ENCODE measurements around the gene NUBPL.

NUBPL gene, protein sequence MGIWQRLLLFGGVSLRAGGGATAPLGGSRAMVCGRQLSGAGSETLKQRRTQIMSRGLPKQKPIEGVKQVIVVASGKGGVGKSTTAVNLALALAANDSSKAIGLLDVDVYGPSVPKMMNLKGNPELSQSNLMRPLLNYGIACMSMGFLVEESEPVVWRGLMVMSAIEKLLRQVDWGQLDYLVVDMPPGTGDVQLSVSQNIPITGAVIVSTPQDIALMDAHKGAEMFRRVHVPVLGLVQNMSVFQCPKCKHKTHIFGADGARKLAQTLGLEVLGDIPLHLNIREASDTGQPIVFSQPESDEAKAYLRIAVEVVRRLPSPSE

GRCh38 chr14:31561155-31561846, at the start of gene NUBPL:
TSS of gene NUBPL (plus strand) at chr14:31561404. CDS start at chr14:31561440, 36 bp downstream.
- peak; percentile 88 for DNase-seq (ENCODE audit: low spot score)

DNA sequence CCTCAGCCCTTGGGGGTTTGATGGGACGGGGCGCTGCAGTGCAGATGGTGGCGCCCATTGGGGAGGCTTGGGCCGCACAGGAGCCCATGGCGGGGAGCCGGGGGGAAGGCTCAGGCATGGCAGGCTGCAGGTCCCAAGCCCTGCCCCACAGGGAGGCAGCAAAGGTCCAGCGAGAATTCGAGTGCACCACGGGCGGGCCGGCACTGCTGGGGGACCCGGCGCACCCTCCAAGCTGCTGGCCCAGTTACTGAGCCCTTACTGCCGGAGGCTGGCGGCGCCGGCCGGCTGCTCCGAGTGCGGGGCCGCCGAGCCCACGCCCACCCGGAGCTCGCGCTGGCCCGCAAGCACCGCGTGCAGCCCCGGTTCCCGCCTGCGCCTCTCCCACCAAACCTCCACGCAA, 34.1 kb upstream of the NUBPL start:
- no peak for DNase-seq (ENCODE audit: low spot score)

DNA sequence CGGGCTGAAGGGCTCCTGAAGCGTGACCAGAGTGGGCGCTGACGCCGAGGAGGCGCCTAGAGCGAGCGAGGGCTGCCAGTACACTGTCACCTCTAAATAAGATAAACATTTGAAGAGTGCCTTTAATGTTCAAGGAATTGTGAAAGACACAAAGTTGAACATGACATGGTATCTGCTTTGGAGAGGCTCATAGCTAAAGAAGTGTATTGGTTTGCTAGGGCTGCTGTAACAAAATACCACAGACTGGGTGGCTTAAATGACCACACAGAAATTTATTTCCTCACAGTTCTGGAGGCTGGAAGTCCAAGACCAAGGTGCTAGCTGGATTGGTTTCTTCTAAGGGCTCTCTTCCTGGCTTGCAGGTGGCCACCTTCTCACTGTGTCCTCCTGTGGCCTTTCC, 33.7 kb upstream of the NUBPL start:
- DNase-seq (ENCODE audit: low spot score) = no peak

GRCh38 chr14:31529053-31529452, 32.2 kb upstream of the NUBPL start:
- DNase-seq (ENCODE audit: low spot score) = no peak

DNA sequence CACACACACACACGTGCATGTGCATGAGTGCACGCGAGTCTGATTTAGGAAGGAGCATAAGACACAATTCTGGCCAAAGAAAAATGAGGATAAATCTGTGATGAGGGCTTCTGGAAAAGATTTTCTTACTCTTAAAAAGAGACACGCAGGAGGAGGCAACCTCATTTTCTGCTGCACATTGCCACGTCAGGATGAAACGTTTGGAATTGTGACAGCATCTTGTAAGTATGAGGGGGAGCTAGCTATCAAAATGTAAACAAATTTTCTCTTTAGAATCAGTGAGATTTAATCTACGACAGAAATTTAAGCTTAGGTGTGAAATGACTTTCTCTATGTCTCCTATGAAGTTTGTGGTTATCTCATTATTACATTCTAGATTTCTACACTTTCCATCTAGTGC, 31.1 kb upstream of the NUBPL start:
- DNase-seq (ENCODE audit: low spot score) = no peak

GRCh38 chr14:31536201-31536960, 24.8 kb upstream of the NUBPL start:
- DNase-seq (ENCODE audit: low spot score) = no peak

GRCh38 chr14:31541702-31542101, 19.5 kb upstream of the NUBPL start:
- DNase-seq (ENCODE audit: low spot score) = no peak

DNA sequence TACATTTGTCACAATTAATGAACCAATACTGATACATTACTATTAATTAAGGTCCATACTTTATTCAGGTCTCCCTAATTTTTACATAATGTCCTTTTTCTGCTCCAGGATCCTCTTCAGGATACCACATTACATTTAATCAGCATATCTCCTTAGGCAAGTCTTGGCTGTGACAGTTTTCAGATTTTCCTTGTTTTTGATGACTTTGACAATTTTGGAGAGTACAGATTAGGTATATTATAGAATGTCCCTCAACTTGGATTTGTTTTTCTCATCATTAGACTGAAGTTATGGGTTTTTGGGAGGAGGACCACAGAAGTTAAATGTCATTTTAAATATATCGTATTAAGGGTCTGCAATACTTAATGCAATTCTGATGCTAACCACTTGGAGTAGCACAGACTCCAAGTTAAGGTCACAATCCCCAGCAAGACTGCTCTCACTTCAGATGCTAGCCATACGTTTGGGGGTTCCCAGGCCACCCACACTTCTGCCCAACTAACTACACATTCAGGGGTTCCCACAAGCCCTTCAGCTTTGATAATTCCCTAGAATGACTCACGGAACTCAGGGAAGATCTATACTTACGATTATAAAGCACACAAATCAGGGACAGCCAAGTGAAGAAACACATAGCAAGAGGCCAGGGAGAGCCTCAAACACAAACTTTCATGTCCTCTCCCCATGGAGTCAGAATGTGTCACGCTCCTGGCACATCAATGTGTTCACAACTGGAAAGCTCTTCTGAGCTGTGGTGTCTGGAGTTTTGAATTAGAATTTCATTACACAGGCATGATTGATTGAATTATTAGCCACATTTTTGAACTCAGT, 17.0 kb upstream of the NUBPL start:
- DNase-seq (ENCODE audit: low spot score) = no peak

DNA sequence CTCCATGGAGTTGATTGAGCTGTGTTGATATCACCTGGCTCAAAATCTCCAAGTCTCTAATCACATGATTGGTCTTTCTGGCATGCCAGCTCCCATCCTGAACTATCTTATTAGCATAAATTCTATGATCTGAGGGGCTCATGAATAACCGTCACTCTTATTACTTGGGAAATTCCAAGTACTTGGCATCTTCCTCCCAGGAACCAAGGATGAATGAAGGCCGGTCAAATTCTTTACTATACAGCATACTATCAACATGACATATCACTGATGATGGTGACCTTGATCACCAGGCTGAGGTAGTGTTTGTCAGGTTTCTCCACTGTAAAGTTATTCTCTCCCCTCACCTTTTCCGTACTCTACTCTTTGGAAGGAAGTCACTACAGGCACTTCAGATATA, 16.4 kb upstream of the NUBPL start:
- no peak for DNase-seq (ENCODE audit: low spot score)

DNA sequence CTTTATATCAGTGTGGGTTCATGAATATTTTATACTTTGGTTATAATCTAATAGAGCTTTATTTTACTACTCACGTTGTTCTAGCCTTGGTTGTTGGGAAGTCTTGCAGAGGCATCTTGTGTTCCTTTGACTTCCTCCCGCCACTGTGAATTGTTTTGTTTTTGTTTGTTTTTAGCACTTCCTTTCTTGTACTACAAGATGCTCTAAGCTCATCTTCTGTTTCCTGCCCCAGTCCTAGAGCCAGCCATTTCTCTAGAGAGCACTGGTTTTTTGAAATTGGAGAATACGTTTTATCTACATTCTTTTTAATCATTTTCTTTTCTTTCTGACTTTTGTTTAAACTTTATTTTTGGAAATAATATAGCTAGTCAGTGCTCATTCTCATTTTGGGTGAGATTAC, 15.9 kb upstream of the NUBPL start:
- no peak for DNase-seq (ENCODE audit: low spot score)

DNA sequence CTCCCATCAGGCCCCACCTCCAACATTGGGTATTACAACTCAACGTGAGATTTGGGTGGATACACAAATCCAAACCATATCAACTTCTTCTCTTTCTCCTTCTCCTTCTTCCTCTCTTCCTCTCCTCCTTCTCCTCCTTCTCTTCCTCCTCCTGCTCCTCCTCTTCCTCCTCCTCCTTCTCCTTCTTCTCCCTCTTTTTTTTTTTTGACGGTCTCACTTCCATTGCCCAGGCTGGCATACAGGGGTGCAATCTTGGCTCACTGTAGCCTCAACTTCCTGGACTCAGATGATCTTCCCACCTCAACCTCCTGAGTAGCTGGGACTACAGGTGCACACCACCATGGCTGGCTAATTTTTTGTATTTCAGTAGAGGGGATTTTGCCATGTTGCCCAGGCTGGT, 11.4 kb upstream of the NUBPL start:
- no peak for DNase-seq (ENCODE audit: low spot score)

DNA sequence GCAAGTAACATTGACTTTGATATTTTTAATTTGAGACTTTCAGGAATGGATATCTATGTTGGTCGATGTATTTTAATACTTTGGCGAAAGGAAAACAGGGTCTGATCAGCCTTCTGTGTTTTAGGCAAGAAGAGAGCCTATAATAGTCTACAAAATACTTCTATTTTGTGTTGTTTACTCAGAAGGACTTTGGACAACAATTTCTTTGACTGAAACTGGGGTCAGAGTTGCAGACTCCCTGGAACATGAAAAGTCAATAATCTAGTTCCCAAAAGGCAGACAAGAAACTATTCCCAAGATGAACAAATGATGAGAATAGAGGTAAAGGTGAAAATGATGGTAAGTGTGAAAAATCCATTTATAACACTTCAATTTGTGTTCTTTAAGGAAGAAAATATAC, 10.6 kb upstream of the NUBPL start:
- no peak for DNase-seq (ENCODE audit: low spot score)

GRCh38 chr14:31556191-31556590, 5.0 kb upstream of the NUBPL start:
- DNase-seq (ENCODE audit: low spot score) = no peak

DNA sequence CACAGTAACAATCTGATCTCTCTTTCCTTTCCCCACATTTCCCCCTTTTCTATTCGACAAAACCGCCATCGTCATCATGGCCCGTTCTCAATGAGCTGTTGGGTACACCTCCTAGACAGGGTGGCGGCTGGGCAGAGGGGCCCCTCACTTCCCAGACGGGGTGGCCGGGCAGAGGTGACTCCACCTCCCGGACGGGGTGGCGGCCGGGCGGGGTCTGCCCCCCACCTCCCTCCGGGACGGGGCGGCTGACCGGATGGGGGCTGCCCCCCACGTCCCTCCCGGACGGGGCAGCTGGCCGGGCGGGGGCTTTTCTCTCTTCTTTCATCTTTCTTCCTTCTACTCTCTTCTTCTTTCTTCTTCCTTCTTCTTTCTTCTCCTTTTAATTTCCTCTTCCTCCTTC, 1.3 kb upstream of the NUBPL start:
- no peak for DNase-seq (ENCODE audit: low spot score)

GRCh38 chr14:31560759-31561154, 447 bp upstream of the NUBPL start:
- peak; percentile 8 for DNase-seq (ENCODE audit: low spot score)

DNA sequence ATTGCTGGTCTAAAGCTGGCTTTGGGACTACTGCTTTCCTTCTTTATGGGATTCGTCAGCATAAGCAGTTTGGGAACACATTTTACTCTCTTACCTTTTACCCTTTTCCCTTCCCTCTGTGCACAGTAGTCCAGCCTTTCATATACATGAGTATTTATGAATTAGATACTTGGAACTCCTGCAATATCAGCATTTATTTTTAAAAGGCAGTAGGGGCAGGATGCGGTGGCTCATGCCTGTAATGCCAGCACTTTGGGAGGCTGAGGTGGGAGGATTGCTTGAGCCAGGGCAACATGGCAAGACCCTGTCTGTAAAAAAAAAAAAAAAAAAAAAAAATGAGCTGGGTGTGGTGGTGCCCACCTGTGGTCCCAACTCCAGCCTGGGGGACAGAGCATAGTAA, 3.0 kb downstream of the NUBPL start:
- DNase-seq (ENCODE audit: low spot score) = no peak

DNA sequence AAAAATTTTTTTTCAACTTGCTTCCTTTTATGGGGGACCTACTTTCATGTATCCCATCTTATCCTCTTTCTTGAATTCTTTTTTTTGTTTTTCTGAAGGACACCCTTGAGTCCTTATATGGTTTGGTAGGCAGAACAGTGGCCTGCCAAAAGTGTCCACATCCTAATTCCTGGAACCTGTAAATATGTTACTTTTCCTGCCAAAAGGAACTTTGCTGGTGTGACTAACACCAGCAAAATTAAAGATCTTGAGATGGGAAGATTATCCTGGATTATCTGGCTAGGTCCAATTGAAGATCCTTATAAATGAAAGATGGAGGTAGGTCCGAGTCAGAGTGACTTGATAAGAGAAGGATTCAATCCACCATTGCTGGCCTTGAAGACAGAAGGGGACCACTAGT, 5.3 kb downstream of the NUBPL start:
- DNase-seq (ENCODE audit: low spot score) = no peak

DNA sequence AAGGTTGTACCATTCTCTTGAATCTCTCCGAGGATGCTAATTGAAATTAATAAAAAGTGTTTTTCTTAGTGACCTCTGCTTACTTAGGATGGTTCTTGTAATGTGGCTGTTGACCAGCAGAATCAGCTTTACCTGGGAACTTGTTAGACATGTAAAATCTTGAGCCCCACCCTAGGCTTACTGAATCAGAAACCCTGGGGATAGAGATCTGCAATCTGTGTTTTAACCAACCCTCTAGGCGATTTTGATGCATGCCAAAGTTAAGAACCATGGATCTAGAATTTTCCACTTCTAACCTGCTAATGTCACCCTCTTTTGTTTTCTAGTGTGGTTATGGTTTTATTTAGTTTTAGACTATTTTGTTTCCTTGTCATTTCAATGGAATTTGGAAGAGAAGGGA, 6.5 kb downstream of the NUBPL start:
- no peak for DNase-seq (ENCODE audit: low spot score)

- no peak for DNase-seq (ENCODE audit: low spot score)
Measured at GRCh38 chr14:31568161-31568560, 7.0 kb downstream of the NUBPL start.

DNA sequence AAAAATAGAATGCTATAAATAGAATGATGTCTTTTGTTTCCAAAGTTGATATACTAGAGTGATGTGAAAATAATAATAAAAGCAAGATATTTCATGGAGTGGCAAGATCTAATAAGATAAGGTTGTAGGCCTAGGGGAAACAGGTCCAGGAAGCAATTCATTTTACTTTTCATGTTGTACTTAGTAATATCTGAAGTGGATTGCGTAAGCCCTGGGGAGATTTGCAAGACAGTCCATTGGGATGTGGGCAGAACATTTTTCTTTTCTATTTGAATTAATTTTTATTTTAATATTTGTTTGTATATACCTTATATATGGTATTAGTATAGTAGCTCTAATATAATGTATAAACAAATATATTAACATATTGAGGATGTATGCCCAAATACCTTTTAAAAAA, 7.5 kb downstream of the NUBPL start:
- no peak for DNase-seq (ENCODE audit: low spot score)

DNA sequence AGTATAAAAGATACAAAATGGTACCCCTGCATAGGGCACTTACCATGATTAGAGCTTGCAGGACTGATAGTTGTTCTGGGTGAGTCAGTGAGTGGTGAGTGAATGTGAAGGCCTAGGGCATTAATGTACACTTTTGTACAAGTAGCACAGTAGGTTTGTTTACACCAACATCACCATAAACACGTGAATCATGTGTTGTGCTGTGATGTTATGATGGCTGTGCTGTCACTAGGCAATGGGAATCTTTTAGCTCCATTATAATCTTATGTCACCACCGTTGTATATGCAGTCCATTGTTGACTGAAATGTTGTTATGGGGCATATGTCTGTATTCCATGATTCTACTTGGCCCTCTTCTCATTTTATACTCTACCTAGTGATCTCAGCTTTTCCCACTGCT, 11.8 kb downstream of the NUBPL start:
- DNase-seq (ENCODE audit: low spot score) = no peak

DNA sequence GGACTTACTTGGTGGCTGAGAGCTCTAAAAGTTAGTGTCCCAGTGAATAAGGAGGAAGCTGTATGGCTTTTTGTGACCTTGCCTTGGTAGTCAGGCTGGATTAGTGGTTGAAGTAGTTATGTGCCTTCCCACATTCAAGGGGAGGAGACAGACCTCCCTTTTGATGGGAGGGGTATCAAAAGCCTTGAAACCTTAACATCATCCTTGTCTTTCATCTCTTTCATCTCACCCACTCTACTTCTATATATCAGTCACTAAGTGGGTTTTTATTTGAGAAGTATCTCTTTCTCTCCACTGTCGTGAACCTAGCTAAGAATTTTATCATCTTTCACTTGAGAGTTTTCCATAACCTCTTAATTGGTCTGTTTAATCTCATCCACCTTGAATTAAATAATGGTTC, 15.7 kb downstream of the NUBPL start:
- no peak for DNase-seq (ENCODE audit: low spot score)

Measured in SW480 (cell line).